Left lung (tissue), 10 donors: ENCODE measurements around the gene ZKSCAN3. TPM values are rescaled to one million over a fixed set of nuclear protein-coding genes. Genes with fewer than 3 reads are reported as not detected.

Experiments
- ATAC-seq: fragments of 200-7000 bp; cut with Tn5 transposase; one replicate; pipeline ENCODE4 v1.9.1; 2020; ENCODE audit warnings: moderate library complexity
- DNase-seq, 4 donors: peaks; one replicate each; pipeline ENCODE4 v3.0.0-alpha.2; 2013 to 2020
- H3K27ac ChIP-seq, 2 donors: fragments of 200-600 bp; sonication (generic) in 1 of 2; one replicate each; pipeline versions ENCODE4 v1.5.0 to v1.8.0; 2020 to 2021
- H3K27me3 ChIP-seq, 2 donors: fragments of 200-600 bp; sonication (generic) in 1 of 2; one replicate each; pipeline versions ENCODE4 v1.5.0 to v1.8.0; 2020 to 2021
- H3K36me3 ChIP-seq, 2 donors: fragments of 200-600 bp; sonication (generic) in 1 of 2; one replicate each; pipeline versions ENCODE4 v1.5.0 to v1.8.0; 2020 to 2021
- H3K4me1 ChIP-seq, 2 donors: fragments of 200-600 bp; one replicate each; pipeline ENCODE4 v1.8.0; 2021
- H3K4me3 ChIP-seq, 2 donors: fragments of 200-600 bp; sonication (generic) in 1 of 2; one replicate each; pipeline versions ENCODE4 v1.5.0 to v1.8.0; 2020 to 2021; ENCODE audit warnings: mild to moderate bottlenecking in 1 of 2
- H3K9me3 ChIP-seq, 2 donors: fragments of 200-600 bp; sonication (generic) in 1 of 2; one replicate each; pipeline versions ENCODE4 v1.5.0 to v1.8.0; 2020 to 2021
- CTCF ChIP-seq, 2 donors: fragments of 200-600 bp; sonication (generic) in 1 of 2; IDR thresholded peaks; one replicate each; pipeline versions ENCODE4 v1.5.0 to v1.8.0; 2021; ENCODE audit warnings: antibody characterized with exemption in 2 of 2
- intact Hi-C, 2 donors: fragments of 100-400 bp; cut with DNase I; formaldehyde crosslinking; loops; one replicate each; pipeline versions ENCODE4 v1.11.2 to v1.14.2; 2022
- polyA plus RNA-seq, 6 donors: library from polyadenylated mRNA; unstranded; fragments of 120-200 nt; gene quantifications; one replicate each; pipeline ENCODE4 v1.2.1, GENCODE V29; 2013; ENCODE audit not compliant: insufficient read length in 6 of 6
- total RNA-seq, 2 donors: library from RNA; stranded (reverse); fragmentation: NEBNext Ultra II Directional; extraction: Animal tissue kit (Norgen Biotek cat#: 25700); gene quantifications; one replicate each; pipeline ENCODE4 v1.2.1, GENCODE V29; 2021
- donor health status: DM: no; HTN: yes; CAD: no.
- donor health status: DM: no; HTN: no; CAD: no.

The ZKSCAN3 gene
- total and polyA plus RNA-seq, 8 donors: 7.0 to 15.7 (median 13.3) TPM

GRCh38 chr6:28368522-28368921 is 18.8 kb downstream of the ZKSCAN3 start:
- Histone ChIP-seq H3K27ac (no peak overlapping the region), H3K4me1 (no peaks in the 10 kb centered on the region), H3K27me3 (no peaks in the 10 kb centered on the region), H3K4me3 (no peak overlapping the region), H3K36me3 (peaks cover 0 to 26% of the 10 kb centered on the region in 2 donors), H3K9me3 (no peaks in the 10 kb centered on the region)
- no peak for DNase-seq
- intact Hi-C loops: no loop called here
- no peak for TF ChIP-seq CTCF (IDR thresholded peaks at IDR 0.05)
- ATAC-seq: no peak

GRCh38 chr6:28369463-28369862 is 19.7 kb downstream of the ZKSCAN3 start:
- DNase-seq (no peak), ATAC-seq (no peak)
- H3K4me3 ChIP-seq: no peak overlapping the region
- H3K27ac ChIP-seq: no peak overlapping the region
- no peaks in the 10 kb centered on the region for H3K4me1 ChIP-seq
- no peaks in the 10 kb centered on the region for H3K9me3 ChIP-seq
- intact Hi-C loops: no loop called here
- H3K36me3 ChIP-seq: peaks cover 0 to 17% of the 10 kb centered on the region in 2 donors
- no peak for TF ChIP-seq CTCF (IDR thresholded peaks at IDR 0.05)
- no peaks in the 10 kb centered on the region for H3K27me3 ChIP-seq

GRCh38 chr6:28370440-28370839 is 20.7 kb downstream of the ZKSCAN3 start:
- ATAC-seq: no peak
- no peak for TF ChIP-seq CTCF (IDR thresholded peaks at IDR 0.05)

GRCh38 chr6:28371280-28371679 is 21.5 kb downstream of the ZKSCAN3 start:
- no peaks in the 10 kb centered on the region for H3K4me1 ChIP-seq
- intact Hi-C loops: no loop called here
- H3K9me3 ChIP-seq: no peaks in the 10 kb centered on the region
- TF ChIP-seq CTCF (IDR thresholded peaks at IDR 0.05): no peak
- H3K27ac ChIP-seq: no peak overlapping the region
- no peak for ATAC-seq
- H3K4me3 ChIP-seq: no peak overlapping the region
- no peaks in the 10 kb centered on the region for H3K36me3 ChIP-seq
- DNase-seq: no peak
- no peaks in the 10 kb centered on the region for H3K27me3 ChIP-seq

More at GRCh38 chr6:28370440-28370839, 20.7 kb downstream of the ZKSCAN3 start:
- H3K4me1 ChIP-seq: no peaks in the 10 kb centered on the region
- no peak for DNase-seq
- H3K9me3 ChIP-seq: no peaks in the 10 kb centered on the region
- intact Hi-C loops: no loop called here
- H3K36me3 ChIP-seq: peaks cover 0 to 7% of the 10 kb centered on the region in 2 donors
- no peak overlapping the region for H3K4me3 ChIP-seq
- H3K27ac ChIP-seq: no peak overlapping the region
- no peaks in the 10 kb centered on the region for H3K27me3 ChIP-seq

- TF ChIP-seq CTCF (IDR thresholded peaks at IDR 0.05): no peak
- H3K4me3 ChIP-seq: no peak overlapping the region
- no peaks in the 10 kb centered on the region for H3K27me3 ChIP-seq
- intact Hi-C loops: no loop called here
- no peaks in the 10 kb centered on the region for H3K36me3 ChIP-seq
- H3K4me1 ChIP-seq: no peaks in the 10 kb centered on the region
- no peak overlapping the region for H3K27ac ChIP-seq
- ATAC-seq (no peak), DNase-seq (no peak)
- H3K9me3 ChIP-seq: no peaks in the 10 kb centered on the region
Measured at GRCh38 chr6:28371706-28372451, 22.1 kb downstream of the ZKSCAN3 start.
